HCT116 (cell line): ENCODE measurements around the gene ATP8B4. TPM values are rescaled to one million over a fixed set of nuclear protein-coding genes. Genes with fewer than 3 reads are reported as not detected.

ENCODE experiments used
- ATAC-seq: fragments of 200-7000 bp; cut with Tn5 transposase; 2 replicates; pipeline ENCODE4 v1.9.1; 2020; ENCODE audit warnings: mild to moderate bottlenecking, moderate library complexity
- BruUV-seq: library from RNA; stranded (reverse); fragments of 400-500 nt; replicated peaks from 2 replicates; lab custom pipeline; 2021; lab: Mats Ljungman, UMichigan
- CTCF ChIA-PET: fragments of 300-600 bp; sonication (Branson Sonifier 250); formaldehyde crosslinking; loops from one replicate; lab custom pipeline; 2021; ENCODE audit warnings: antibody characterized with exemption; lab: Charles Lee
- POLR2A ChIA-PET: fragments of 300-600, 350-600 bp; sonication (Branson Sonifier 250); formaldehyde crosslinking; loops from one replicate; lab custom pipeline; 2021; ENCODE audit warnings: antibody characterized with exemption; lab: Charles Lee
- RAD21 ChIA-PET, 2 experiments: fragments of 300-600 bp; sonication (Branson Sonifier 250); formaldehyde crosslinking; loops; one replicate each; lab custom pipeline; 2023; ENCODE audit warnings: low total read pairs in 2 of 2; ENCODE audit not compliant: uncharacterized antibody in 2 of 2, unreplicated experiment in 2 of 2, low non-redundant PET in 1 of 2; lab: Charles Lee
- DNase-seq: peaks from one replicate; pipeline ENCODE4 v3.0.0-alpha.2; 2010; ENCODE audit warnings: low read depth, low spot score
- H2AFZ ChIP-seq: fragments of 200-600 bp; shearing (Covaris generic), sonication (generic); 2 replicates; pipeline ENCODE4 v1.6.1; 2017; ENCODE audit warnings: low read depth, mixed run types, mixed read lengths, antibody characterized with exemption, low read length; ENCODE audit not compliant: poor library complexity, severe bottlenecking
- H3K27ac ChIP-seq: 2 replicates; pipeline ENCODE4 v1.5.1; 2012; ENCODE audit warnings: low read depth, low read length
- H3K27me3 ChIP-seq: fragments of 200-600 bp; sonication (generic); 2 replicates; pipeline ENCODE4 v1.6.1; 2016; ENCODE audit warnings: mixed run types, low read length, mixed read lengths; ENCODE audit not compliant: insufficient read depth
- H3K36me3 ChIP-seq, 2 experiments: fragments of 200-500 bp in 1 of 2; fragments of 200-600 bp in 1 of 2; sonication (Bioruptor generic) in 1 of 2; sonication (generic) in 1 of 2; 2 replicates each; pipeline versions ENCODE4 v1.5.1 to v1.6.1; 2014 to 2016; ENCODE audit warnings: low read length in 2 of 2, inconsistent platforms in 1 of 2, mixed read lengths in 1 of 2, mixed run types in 1 of 2; ENCODE audit not compliant: insufficient read depth in 2 of 2, control insufficient read depth in 1 of 2
- H3K4me1 ChIP-seq, 2 experiments: fragments of 200-600 bp in 1 of 2; sonication (generic) in 1 of 2; 2 replicates each; pipeline versions ENCODE4 v1.5.1 to v1.6.1; 2012 to 2017; ENCODE audit warnings: low read length in 2 of 2, inconsistent platforms in 1 of 2, mild to moderate bottlenecking in 1 of 2, mixed read lengths in 1 of 2, mixed run types in 1 of 2, moderate library complexity in 1 of 2; ENCODE audit not compliant: insufficient read depth in 2 of 2, control insufficient read depth in 1 of 2
- H3K4me2 ChIP-seq: fragments of 200-600 bp; sonication (generic); 2 replicates; pipeline ENCODE4 v1.6.1; 2017; ENCODE audit warnings: mixed run types, low read length, mixed read lengths
- H3K4me3 ChIP-seq, 2 experiments: fragments of 200-600 bp in 1 of 2; sonication (generic) in 1 of 2; replicated peaks in 1 of 2; 2 replicates each; pipeline ENCODE4 v1.5.1; 2011 to 2016; ENCODE audit warnings: low read length in 2 of 2, control low read depth in 1 of 2, low read depth in 1 of 2, mild to moderate bottlenecking in 1 of 2, mixed read lengths in 1 of 2, mixed run types in 1 of 2
- H3K79me2 ChIP-seq: fragments of 200-600 bp; sonication (generic); 2 replicates; pipeline ENCODE4 v1.6.1; 2017; ENCODE audit warnings: mild to moderate bottlenecking, mixed run types, low read length, moderate library complexity, mixed read lengths; ENCODE audit not compliant: insufficient read depth
- H3K9ac ChIP-seq: fragments of 200-600 bp; sonication (generic); 2 replicates; pipeline ENCODE4 v1.6.1; 2016; ENCODE audit warnings: low read length, mixed read lengths
- H3K9me2 ChIP-seq: fragments of 200-600 bp; sonication (generic), shearing (Covaris generic); 2 replicates; pipeline ENCODE4 v1.6.1; 2017; ENCODE audit warnings: mixed run types, mild to moderate bottlenecking, moderate library complexity; ENCODE audit not compliant: insufficient read depth
- H3K9me3 ChIP-seq, 2 experiments: fragments of 200-500 bp in 1 of 2; fragments of 200-600 bp in 1 of 2; sonication (Bioruptor generic) in 1 of 2; sonication (generic) in 1 of 2; 2 replicates each; pipeline ENCODE4 v1.6.1; 2014 to 2017; ENCODE audit warnings: low read length in 2 of 2, mixed read lengths in 2 of 2, inconsistent platforms in 1 of 2, low read depth in 1 of 2, mild to moderate bottlenecking in 1 of 2, mixed run types in 1 of 2, moderate library complexity in 1 of 2; ENCODE audit not compliant: control insufficient read depth in 1 of 2, insufficient read depth in 1 of 2
- H4K20me1 ChIP-seq: fragments of 200-600 bp; sonication (generic), shearing (Covaris generic); 2 replicates; pipeline ENCODE4 v1.6.1; 2017; ENCODE audit warnings: mixed run types, mild to moderate bottlenecking, moderate library complexity; ENCODE audit not compliant: insufficient read depth
- EGR1 ChIP-seq: IDR thresholded peaks from 2 replicates; pipeline ENCODE4 v1.6.1; 2012; ENCODE audit warnings: low read depth
- ELF1 ChIP-seq: IDR thresholded peaks from 2 replicates; pipeline ENCODE4 v1.6.1; 2012; ENCODE audit warnings: low read depth, borderline replicate concordance
- EZH2 ChIP-seq: fragments of 200-600 bp; sonication (generic); IDR thresholded peaks from 2 replicates; pipeline ENCODE4 v1.6.1; 2017; ENCODE audit warnings: antibody characterized with exemption, mixed run types
- FOSL1 ChIP-seq: IDR thresholded peaks from 2 replicates; pipeline ENCODE4 v1.6.1; 2012; ENCODE audit warnings: low read depth
- JUND ChIP-seq: IDR thresholded peaks from 2 replicates; pipeline ENCODE4 v1.6.1; 2012
- POLR2AphosphoS5 ChIP-seq: IDR thresholded peaks from 2 replicates; pipeline ENCODE4 v1.6.1; 2011; ENCODE audit warnings: mild to moderate bottlenecking, low read depth, low read length, moderate library complexity
- RAD21 ChIP-seq: IDR thresholded peaks from 2 replicates; pipeline ENCODE4 v1.6.1; 2012; ENCODE audit warnings: low read depth, mild to moderate bottlenecking
- SIN3A ChIP-seq: IDR thresholded peaks from 2 replicates; pipeline ENCODE4 v1.6.1; 2012; ENCODE audit warnings: low read depth
- SP1 ChIP-seq: IDR thresholded peaks from 2 replicates; pipeline ENCODE4 v1.6.1; 2012; ENCODE audit warnings: low read depth
- TCF7L2 ChIP-seq: IDR thresholded peaks from 2 replicates; pipeline ENCODE4 v1.7.0; 2011; ENCODE audit warnings: borderline replicate concordance, inconsistent platforms; ENCODE audit not compliant: insufficient read depth, insufficient read length; ENCODE audit errors: extremely low read depth
- YY1 ChIP-seq: IDR thresholded peaks from 2 replicates; pipeline ENCODE4 v1.6.1; 2011; ENCODE audit warnings: low read length, low read depth, moderate library complexity, mild to moderate bottlenecking; ENCODE audit not compliant: insufficient replicate concordance; ENCODE audit errors: extremely low read depth
- ZFX ChIP-seq: fragments of 450-650 bp; IDR thresholded peaks from 2 replicates; pipeline ENCODE4 v1.6.1; 2017
- ZNF274 ChIP-seq: fragments of 200-500 bp; sonication (Bioruptor generic); IDR thresholded peaks from 2 replicates; pipeline ENCODE4 v1.6.1; 2014; ENCODE audit warnings: mild to moderate bottlenecking, low read depth, low read length, inconsistent platforms
- intact Hi-C: fragments of 100-400 bp; cut with micrococcal nuclease; formaldehyde crosslinking; loops from 2 replicates; pipeline ENCODE4 v1.10.0; 2022
- total RNA-seq: library from RNA; stranded (reverse); gene quantifications from one replicate; pipeline ENCODE4 v1.2.1, GENCODE V29; 2021; ENCODE audit not compliant: unreplicated experiment
- TF ChIP-seq, protein P1 (sequence below): IDR thresholded peaks from 2 replicates; pipeline ENCODE4 v1.6.1; 2011; ENCODE audit warnings: mild to moderate bottlenecking, low read length, moderate library complexity; ENCODE audit not compliant: insufficient replicate concordance; ENCODE audit errors: extremely low read depth
- TF ChIP-seq, protein P2 (sequence below): IDR thresholded peaks from 2 replicates; pipeline ENCODE4 v1.6.1; 2012
- TF ChIP-seq, protein P3 (sequence below), 3 experiments: fragments of 200-600 bp in 1 of 3; sonication (generic) in 1 of 3; IDR thresholded peaks in 2 of 3; conservative IDR thresholded peaks in 1 of 3; 2 replicates each; pipeline ENCODE4 v1.5.1; 2012 to 2017; ENCODE audit warnings: low read depth in 2 of 3, low read length in 2 of 3, antibody characterized with exemption in 1 of 3, borderline replicate concordance in 1 of 3, control low read depth in 1 of 3, mild to moderate bottlenecking in 1 of 3, mixed read lengths in 1 of 3, mixed run types in 1 of 3, moderate library complexity in 1 of 3; ENCODE audit not compliant: insufficient read depth in 1 of 3

ATP8B4 gene
- total RNA-seq, 1 experiment from 2014 or later = 0.25 TPM

DNA sequence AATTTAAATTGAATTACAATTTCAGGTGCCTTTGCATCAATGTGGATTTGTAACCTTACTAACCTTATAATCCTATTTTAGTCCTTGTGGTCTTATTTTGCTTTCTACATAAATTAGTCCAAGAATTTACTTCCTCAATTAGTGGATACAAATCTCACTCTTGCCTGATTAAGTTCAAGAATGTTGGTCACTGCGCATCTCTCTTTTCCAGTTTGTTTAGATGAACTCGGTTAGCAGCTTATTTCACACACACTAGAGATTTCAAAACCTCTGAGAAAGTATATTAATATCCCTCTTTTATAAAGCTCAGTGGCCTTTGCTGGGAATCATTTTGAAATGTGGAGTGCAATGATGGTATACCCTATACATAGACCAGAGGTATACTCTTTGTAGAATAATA is 254.8 kb downstream of the ATP8B4 start:
- Histone ChIP-seq H3K4me2 (no peak overlapping the region), H3K9me2 (no peaks in the 10 kb centered on the region), H3K79me2 (no peaks in the 10 kb centered on the region), H3K36me3 (no peaks in the 10 kb centered on the region), H3K9ac (no peak overlapping the region), H3K27me3 (no peaks in the 10 kb centered on the region), H4K20me1 (no peaks in the 10 kb centered on the region), H2AFZ (no peak overlapping the region), H3K4me1 (no peaks in the 10 kb centered on the region), H3K27ac (no peak overlapping the region), H3K9me3 (no peaks in the 10 kb centered on the region)
- intact Hi-C loops = no loop called here
- no peak for ATAC-seq
- POLR2A ChIA-PET = no interaction called here
- CTCF ChIA-PET = no interaction called here
- RAD21 ChIA-PET = no interaction called here
- no TSS peak for BruUV-seq
- TF ChIP-seq RAD21 (no peak), YY1 (no peak), TCF7L2 (no peak), POLR2AphosphoS5 (no peak)
- TF ChIP-seq, all 23 proteins: peak for 0
- no peak overlapping the region for H3K4me3 ChIP-seq
- DNase-seq = no peak

DNA sequence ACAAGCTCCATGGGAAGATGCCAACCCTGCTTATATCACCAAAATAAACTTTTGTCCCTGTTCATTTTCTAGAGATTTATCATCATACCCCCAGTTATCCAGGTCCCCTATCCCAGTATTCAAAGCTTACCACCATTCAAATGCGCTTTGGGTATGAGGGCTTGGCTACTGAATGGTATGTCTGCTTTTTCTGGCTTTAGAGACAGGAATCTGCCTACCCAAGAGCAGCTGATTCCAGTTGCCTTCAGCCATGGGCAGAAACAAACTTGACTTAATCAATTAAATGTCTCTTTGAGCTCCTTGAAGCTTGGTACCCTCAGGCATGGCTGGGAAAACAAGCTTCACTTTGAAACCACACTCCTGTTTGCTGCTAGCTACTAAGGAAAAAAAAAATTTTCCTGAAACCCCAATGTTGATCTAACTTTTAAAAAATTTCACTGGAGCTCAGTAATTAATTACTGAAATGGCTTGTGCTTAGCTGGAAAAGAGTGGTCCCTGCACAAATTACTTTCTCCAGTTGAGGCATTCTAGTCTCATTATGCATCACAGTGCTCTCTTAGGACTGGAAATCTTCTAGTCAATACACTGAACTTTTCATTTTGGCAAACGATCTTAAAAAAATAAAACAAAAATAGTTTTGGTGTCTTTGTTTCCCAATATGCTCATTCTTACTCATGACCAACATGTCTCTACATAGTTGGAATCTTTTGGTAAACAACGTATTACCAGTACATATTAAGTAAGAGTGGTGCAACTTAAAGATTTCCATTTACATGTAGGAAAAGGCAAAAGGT is 255.4 kb downstream of the ATP8B4 start:
- CTCF ChIA-PET = no interaction called here
- DNase-seq = no peak
- intact Hi-C loops = no loop called here
- Histone ChIP-seq H3K4me3 (no peak overlapping the region), H3K79me2 (no peaks in the 10 kb centered on the region), H3K4me1 (no peaks in the 10 kb centered on the region), H3K9me3 (no peaks in the 10 kb centered on the region), H3K27me3 (no peaks in the 10 kb centered on the region), H3K9ac (no peak overlapping the region), H3K9me2 (no peaks in the 10 kb centered on the region), H2AFZ (no peak overlapping the region), H4K20me1 (no peaks in the 10 kb centered on the region), H3K4me2 (no peak overlapping the region), H3K36me3 (no peaks in the 10 kb centered on the region), H3K27ac (no peak overlapping the region)
- no TSS peak for BruUV-seq
- ATAC-seq = no peak
- POLR2A ChIA-PET = no interaction called here
- RAD21 ChIA-PET = no interaction called here
- TF ChIP-seq SIN3A (no peak), SP1 (no peak), TCF7L2 (no peak), ELF1 (no peak), ZFX (no peak), EZH2 (no peak), FOSL1 (no peak), JUND (no peak), ZNF274 (no peak), EGR1 (no peak), POLR2AphosphoS5 (no peak)
- TF ChIP-seq, protein P1, sequence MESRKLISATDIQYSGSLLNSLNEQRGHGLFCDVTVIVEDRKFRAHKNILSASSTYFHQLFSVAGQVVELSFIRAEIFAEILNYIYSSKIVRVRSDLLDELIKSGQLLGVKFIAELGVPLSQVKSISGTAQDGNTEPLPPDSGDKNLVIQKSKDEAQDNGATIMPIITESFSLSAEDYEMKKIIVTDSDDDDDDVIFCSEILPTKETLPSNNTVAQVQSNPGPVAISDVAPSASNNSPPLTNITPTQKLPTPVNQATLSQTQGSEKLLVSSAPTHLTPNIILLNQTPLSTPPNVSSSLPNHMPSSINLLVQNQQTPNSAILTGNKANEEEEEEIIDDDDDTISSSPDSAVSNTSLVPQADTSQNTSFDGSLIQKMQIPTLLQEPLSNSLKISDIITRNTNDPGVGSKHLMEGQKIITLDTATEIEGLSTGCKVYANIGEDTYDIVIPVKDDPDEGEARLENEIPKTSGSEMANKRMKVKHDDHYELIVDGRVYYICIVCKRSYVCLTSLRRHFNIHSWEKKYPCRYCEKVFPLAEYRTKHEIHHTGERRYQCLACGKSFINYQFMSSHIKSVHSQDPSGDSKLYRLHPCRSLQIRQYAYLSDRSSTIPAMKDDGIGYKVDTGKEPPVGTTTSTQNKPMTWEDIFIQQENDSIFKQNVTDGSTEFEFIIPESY = no peak
- TF ChIP-seq, protein P2, sequence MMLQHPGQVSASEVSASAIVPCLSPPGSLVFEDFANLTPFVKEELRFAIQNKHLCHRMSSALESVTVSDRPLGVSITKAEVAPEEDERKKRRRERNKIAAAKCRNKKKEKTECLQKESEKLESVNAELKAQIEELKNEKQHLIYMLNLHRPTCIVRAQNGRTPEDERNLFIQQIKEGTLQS = no peak
- TF ChIP-seq, protein P3, sequence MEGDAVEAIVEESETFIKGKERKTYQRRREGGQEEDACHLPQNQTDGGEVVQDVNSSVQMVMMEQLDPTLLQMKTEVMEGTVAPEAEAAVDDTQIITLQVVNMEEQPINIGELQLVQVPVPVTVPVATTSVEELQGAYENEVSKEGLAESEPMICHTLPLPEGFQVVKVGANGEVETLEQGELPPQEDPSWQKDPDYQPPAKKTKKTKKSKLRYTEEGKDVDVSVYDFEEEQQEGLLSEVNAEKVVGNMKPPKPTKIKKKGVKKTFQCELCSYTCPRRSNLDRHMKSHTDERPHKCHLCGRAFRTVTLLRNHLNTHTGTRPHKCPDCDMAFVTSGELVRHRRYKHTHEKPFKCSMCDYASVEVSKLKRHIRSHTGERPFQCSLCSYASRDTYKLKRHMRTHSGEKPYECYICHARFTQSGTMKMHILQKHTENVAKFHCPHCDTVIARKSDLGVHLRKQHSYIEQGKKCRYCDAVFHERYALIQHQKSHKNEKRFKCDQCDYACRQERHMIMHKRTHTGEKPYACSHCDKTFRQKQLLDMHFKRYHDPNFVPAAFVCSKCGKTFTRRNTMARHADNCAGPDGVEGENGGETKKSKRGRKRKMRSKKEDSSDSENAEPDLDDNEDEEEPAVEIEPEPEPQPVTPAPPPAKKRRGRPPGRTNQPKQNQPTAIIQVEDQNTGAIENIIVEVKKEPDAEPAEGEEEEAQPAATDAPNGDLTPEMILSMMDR (IDR thresholded peaks at IDR 0.05 in 2 of 3, conservative IDR thresholded peaks at IDR 0.05 in 1 of 3; ENCODE audit: borderline replicate concordance in 1 of 3, insufficient read depth in 1 of 3, low read depth in 2 of 3, low read length in 2 of 3) = no peak
